Fibroblast of skin of left quadriceps (primary cell): ENCODE data around the gene IGFALS.

Experiments used
- DNase-seq, 2 experiments: peaks; one replicate each; pipeline ENCODE4 v3.0.0-alpha.2; 2013; ENCODE audit warnings: low read depth in 2 of 2

The IGFALS gene

DNA sequence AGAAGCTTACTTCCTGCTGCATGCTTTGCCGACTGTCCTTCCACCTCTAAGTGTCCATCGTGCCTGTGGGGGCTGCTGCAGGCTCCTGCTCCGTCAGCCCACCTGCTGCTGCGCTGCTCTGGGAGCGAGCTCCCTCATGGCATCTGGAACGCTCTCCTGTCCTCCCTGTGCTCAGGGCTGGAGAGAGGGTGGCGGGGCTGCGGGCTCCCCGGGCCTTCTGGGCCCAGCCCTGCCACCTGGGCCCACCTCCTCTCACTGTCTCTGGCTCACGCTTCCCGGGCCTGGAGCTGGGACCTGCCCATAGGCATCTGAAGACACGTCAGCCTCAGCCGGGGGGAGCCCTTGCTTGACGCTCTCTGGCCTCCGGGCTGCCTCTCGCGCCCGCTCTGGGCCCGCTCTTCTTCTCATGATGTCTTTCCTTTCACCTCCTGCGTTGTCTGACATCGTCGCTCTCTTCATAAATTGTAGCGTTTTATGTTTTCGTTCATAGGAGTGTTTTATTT lies 49.1 kb downstream of the IGFALS start:
- no peak for DNase-seq

DNA sequence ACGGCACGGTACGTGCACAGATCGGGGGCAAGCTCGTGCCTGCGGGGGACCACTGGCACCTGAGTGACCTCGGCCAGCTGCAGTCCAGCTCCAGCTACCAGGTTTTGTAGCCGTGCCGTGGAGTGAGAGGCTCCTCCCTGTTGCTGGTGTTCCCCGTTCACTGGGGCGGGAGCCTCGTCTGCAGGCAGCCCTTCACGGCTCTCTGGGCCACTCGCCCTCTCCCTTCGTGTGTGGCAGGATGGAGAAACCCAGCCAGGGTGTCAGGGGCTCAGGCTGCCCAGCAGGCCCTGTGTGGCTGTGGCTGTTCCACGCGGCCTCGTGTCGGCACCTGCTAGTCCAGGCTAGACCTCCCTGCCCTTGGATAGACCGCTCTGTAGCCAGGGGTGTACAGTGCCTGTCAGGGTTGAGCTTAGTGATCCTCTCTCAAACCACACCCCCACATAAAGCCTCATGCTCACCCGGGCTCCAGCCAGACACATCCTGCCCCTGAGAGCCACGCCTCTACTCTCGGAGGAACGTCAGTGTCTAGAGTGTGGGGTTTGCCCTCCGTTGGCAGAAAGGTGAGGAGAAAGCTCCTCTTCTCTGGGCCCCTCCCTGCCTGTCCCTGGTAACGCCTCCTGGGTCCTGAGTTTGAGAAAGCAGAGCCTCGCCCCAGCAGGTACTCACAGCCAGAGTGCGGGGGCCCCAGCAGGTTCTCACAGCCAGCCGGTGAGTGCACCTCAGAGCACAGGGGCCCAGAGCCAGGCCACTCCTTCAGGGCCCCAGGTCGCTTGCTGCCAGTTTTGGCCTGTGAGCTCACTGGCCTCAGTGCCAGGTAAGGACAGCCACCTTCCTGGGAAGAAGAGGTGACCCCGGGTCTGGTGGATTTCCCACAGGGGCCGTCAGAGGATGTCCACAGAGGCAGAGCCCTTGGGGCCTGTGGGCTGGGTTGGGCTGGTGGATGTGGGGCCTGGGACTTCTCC lies 49.8 kb downstream of the IGFALS start:
- no peak for DNase-seq

DNA sequence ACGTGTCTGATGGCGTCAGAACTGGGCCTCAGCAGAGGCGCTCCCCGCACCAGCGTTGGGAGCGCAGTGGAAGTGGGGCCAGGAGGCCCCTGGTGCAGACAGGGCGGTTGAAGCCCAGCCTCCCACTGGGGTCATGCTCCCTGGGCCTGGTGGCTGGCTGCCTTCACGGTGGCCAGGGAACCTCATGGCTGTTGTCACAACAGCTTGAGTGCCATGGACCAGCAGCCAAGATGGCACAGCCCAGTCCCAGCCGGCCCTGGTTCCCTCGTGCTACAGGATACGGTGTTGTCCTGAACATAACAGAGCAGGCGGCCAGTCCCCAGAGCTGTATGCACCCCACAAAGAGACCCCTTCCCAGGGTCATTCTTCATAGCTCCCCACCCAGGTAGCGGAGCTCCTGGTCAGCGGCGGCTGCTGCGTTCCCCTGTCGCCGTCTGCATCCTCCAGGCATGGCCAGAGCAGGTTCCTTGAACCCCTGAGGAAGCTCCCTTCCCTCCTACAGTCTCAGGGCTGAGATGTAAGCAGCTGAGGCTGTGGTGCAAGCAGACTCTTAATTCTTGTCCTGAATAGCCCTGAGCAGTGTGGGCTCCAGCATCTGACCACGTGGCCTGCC lies 51.8 kb downstream of the IGFALS start:
- DNase-seq, result no peak

DNA sequence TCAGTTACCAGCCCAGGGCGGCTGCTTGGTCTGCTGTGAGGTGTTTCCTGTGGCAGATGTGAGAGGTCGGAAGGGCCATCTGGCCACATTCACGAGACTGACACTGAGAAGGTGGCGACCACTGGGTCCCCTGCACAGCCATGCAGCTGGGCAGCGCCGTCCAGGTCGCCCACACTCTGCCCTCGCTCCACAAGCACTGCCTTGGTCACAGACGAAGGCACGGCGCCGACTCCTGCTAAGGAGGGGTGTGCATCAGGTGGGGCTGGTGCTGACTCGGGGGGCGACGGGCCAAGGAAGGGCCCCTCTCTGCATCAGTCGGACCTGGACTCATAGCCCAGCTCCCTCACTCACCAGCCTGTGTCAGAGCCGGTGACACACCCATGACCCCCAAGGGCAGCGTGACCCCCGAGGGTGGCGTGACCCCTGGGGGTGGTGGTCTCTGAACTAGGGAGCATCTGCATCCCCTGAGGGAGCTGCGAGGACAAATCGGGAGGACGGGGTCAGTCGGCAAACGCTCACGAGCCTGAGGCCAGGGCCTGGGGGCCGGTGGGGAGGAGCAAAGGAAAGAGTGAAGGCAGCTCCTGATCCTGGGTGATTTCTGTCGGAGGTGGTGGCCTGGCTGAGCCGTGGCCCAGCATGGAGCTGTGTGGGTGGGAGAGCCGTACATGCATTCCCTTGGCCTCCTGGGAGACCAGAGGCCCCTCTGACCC lies 52.6 kb downstream of the IGFALS start:
- DNase-seq, result no peak
